Myocyte (in vitro differentiated cells): ENCODE results near the gene SLC45A3. TPM values are rescaled to one million over a fixed set of nuclear protein-coding genes. Genes with fewer than 3 reads are reported as not detected.
"Not testable (repeated sequence)": the region's sequence is repeated elsewhere in the genome, so short reads cannot be mapped to it uniquely, and the experiment has no call there.

Source experiments
- DNase-seq: peaks from one replicate; pipeline ENCODE4 v3.0.0-alpha.2; 2012; ENCODE audit warnings: low read depth
- total RNA-seq: library from RNA; depleted of rRNA; stranded (reverse); fragments of >200 nt; gene quantifications from 2 replicates; pipeline ENCODE4 v1.2.3, GENCODE V29; 2014

Gene SLC45A3
- total RNA-seq, 1 donor from 2014 or later = 12.1 TPM

- no peak for DNase-seq
Observed at GRCh38 chr1:205637854-205638468, 42.3 kb downstream of the SLC45A3 start.

- no peak for DNase-seq
Observed at GRCh38 chr1:205636732-205637131, 43.6 kb downstream of the SLC45A3 start.

DNA sequence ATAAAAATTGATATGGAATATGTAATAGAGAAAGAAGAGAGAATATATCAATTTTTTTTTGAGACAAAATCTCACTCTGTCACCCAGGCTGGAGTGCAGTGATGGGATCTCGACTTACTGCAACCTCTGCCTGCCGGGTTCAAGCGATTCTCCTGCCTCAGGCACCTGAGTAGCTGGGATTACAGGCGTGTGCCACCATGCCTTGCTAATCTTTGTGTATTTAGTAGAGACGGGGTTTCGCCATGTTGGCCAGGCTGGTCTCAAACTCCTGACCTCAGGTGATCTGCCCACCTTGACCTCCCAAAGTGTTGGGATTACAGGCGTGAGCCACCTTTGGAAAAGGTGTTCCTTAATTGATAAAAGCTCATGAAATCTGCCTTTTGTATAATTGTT lies 44.2 kb downstream of the SLC45A3 start:
- DNase-seq = not testable (repeated sequence)

DNA sequence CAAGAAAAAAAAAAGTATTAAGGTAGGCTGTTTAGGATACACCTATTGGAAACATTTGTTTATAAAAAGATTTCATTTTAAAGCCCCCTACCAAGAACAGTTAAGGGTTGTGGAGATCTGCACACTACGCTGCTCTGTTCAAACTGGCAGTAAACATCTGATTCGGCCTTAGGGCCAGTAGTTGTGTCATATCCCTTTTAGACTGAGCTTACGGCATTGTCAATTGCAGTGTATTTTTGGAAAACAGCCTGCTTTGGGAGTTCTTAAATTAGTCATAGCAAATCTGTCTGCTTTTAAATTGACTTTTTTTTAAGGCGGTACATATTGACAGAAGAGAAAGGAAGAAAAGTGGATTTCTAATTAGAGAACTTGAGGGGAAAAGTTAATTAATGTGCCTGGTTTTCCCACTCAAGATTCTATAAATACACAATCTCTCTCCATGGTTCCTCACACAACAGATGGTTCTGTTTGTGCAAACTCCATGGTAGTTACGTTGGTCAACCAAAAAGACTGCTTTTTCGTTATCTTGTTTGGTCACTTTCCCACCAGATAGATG lies 46.8 kb downstream of the SLC45A3 start:
- no peak for DNase-seq

DNA sequence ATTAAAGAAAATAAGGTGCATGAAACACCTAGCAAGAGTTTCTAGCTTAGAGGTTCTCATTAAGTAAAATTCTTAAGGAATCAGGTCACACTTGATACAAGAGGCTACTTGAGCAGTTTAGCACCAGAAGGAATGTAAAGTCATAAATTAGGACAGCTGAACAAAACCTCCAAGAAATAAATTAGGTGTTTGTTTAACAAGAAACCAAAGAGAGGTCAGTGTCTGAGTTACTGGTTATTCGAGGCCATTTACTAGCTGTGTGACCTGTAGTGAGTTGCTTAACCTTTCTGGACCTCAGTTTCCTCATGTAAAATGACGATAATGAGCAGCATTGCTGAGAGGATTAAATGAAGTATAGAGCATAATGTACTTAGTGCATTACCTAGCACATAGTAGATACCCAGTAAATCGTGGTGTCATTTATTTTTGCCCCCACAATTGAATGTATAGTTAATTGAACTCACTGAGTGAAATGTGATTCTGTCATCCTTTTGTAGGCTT lies 47.6 kb downstream of the SLC45A3 start:
- DNase-seq = no peak

DNA sequence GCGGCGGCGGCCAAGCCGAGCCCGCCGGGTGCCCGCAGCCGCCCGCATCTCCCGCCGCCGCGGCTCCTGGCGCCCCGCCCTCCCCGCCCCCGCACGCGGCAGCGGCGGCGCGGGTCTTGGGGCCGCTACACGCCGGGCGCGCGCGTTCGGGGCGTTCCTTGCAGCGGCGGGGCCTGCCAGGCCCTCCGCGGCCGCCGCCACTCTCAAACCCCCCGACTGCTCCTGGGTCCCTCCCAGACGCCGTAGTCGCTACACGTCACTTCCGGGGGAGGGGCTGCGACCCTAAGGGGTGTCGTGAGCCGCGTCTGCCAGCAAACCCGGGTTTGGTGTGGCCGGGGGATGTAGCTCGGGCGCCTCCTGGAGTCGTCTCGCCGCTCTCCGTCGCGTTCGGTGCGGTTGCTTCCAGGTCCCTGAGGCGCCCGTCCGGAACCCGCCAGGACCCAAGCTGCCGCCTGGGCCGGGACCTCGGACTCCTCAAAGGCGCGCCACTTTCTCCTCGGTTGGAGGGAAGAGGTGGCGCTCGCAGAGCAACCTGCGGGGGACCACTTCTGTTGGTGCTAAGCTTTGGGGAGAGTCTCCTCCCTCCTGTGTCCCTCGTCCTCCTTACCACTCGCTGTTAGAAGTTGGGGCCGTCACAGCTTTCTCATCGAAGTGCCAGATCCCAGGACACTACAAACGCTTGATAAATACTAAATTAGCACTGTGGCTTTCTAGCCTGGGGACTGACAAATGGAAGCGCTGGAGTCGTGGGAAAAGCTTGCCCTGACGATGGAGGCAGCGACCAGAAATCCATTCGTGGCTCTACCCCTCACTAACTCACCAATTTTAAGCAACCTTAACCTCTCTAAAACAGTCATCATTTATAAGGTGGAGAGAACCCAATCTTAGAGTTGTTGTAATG lies 48.3 kb downstream of the SLC45A3 start, which contains the start of gene ELK4:
TSS of gene ELK4 (minus strand) at position 244 of the 901 bp plus-strand sequence. CDS start 8,129 bp downstream, outside the sequence.
- peak; percentile 99 for DNase-seq

- peak; percentile 75 for DNase-seq
Observed at GRCh38 chr1:205631010-205631767, 49.1 kb downstream of the SLC45A3 start.

DNA sequence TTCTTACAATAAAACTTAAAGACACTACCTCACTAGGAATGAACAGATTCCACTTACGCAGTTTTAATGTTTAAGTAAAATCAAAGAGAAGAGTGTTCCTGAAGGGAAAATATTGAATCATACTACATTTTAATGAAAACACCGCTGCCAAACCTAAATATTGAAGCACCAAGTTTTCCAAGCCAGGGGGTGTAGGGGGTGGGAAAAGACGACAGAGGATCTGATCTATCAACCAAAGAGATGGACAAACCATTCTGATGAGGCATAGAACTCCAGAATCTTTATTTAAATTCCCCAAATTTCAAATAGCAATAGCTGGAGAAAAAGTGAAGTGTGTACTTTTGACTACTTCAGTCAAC lies 49.7 kb downstream of the SLC45A3 start:
- no peak for DNase-seq

DNA sequence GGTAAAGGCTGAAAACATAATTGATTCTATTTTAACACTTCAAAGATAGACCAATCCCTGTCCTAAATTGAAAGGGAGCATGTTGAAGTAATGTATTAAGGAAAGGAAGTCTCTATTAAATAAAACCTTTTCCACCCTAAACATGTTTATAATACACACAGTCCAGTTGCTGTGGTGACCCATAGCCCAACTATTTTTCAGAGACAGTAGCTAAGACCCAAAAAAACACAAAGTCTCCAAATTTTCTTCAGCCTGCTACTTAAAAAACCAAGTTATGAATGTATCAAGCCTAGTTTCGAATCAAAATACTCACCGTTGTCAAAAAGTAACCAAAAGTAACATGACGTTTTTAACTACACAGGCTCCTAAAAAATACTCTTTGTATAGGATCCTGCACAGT lies 50.1 kb downstream of the SLC45A3 start:
- peak; percentile 16 for DNase-seq

GRCh38 chr1:205629751-205630150 lies 50.6 kb downstream of the SLC45A3 start:
- no peak for DNase-seq

- no peak for DNase-seq
Observed at GRCh38 chr1:205627956-205628355, 52.4 kb downstream of the SLC45A3 start.

GRCh38 chr1:205626216-205626615 lies 54.1 kb downstream of the SLC45A3 start:
- no peak for DNase-seq

- DNase-seq = no peak
Observed at GRCh38 chr1:205623646-205624045, 56.7 kb downstream of the SLC45A3 start.

DNA sequence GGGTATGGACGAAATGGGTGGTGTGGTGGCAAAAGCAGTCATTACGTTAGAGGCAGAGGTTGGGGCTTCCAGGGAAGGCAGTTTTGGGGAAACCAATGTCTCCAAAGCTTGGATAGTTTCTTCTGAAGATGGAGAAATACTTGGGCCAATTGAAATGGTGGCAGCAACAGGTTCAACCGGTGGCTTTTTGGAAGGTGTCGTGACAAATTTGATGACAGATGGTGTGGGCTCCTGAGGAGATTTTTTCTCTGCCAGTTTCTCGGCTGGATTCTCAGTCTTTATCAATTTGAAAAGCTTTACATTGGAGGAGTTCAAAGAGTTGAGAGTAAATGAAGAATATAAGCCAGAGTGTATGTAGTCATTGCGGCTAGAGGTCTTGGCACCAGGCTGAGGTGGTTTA lies 60.0 kb downstream of the SLC45A3 start:
- DNase-seq = no peak

DNA sequence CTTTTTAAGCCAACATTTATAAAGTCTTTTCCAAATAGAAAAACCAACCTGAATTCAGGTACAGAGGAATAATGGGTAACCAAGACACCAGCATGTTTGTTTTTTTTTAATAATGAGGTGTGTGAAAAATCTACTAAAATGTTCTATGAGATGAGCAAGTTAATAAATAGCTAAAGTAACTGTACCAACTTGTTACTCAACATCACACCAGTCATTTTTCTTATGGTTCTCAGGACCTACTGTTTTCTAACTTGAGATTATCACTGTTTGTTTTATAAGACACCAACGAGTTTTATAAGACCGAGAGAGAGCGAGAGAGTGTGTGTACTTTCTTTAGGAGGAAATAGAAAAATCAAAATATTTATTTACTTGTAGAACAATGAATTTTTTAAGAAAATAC lies 60.9 kb downstream of the SLC45A3 start:
- DNase-seq = no peak

DNA sequence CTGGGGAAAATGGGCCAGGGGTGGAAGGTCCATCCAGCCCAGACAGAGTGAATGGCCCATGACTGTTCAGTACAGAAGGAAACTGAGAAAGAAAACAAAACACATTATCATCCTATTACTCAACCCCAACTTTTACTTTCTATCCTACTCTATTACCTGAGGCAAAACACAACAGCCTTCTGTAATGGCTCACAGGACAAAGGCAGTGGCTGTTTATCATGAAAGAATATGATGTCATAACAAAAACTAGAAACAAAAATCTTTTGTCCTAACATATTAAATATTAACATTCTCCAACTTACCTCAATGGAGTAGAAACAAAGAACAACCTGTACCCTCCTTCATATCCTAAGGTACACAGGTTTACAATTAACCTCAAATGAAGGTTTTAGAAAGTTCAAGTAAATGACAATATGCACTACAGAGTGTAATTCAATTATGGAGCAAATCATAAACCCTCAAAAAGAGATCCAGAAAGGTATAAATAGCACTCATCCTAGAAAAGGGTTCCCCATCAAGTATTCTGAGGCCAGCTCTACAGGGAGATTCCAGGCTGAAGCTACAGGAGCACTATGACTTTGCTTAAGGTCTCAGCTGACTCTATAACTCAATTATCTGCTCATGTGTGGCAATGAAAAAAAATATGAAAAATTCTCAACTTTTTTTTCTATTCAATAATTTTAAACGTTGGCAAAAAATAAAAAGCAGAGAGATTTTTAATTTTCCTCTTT lies 63.6 kb downstream of the SLC45A3 start:
- no peak for DNase-seq

- no peak for DNase-seq
Observed at GRCh38 chr1:205615789-205616188, 64.5 kb downstream of the SLC45A3 start.

DNA sequence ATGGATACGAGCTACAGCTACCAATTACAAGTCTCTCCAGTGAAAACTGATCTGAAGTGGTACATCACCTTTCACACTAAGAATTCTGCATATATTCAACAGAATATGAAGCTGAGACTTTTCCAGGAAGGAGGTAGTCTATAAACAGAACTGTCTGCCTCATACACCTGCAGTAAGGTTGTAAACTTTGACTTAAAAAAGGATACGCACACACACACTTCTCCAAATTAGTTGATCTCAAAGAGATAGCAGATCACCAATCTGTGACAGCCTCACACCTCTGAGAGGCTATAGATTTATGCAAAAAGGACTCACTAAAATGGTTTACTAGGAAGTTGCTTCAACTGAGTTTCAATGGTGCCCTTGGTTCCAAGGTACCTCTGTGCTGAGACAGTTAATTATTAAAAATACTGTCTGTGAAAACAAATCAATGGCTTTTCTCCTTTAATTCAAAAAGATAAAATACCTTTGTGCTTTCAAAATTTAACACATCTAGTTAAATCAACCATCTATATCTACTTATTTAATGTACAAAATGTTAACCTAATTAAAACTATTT lies 66.4 kb downstream of the SLC45A3 start:
- DNase-seq = no peak

GRCh38 chr1:205612556-205612955 lies 67.8 kb downstream of the SLC45A3 start:
- no peak for DNase-seq

- DNase-seq = no peak
Observed at GRCh38 chr1:205612104-205612503, 68.2 kb downstream of the SLC45A3 start.
